Activated T-cell treated with anti-CD3 and anti-CD28 coated beads, Interleukin-2, amount 50 U/mL, for 24 hours (primary cell): ENCODE data around the gene PHKB.
"Not testable (repeated sequence)": the region's sequence is repeated elsewhere in the genome, so short reads cannot be mapped to it uniquely, and the experiment has no call there.

Source experiments
- DNase-seq: peaks from one replicate; pipeline ENCODE4 v3.0.0-alpha.2; 2020
- H3K27ac Mint-ChIP-seq: 2 replicates; pipeline ENCODE4 v1.8.0; 2020; ENCODE audit warnings: mild to moderate bottlenecking, mixed read lengths
- H3K27me3 Mint-ChIP-seq: 2 replicates; pipeline ENCODE4 v1.8.0; 2020; ENCODE audit warnings: mixed read lengths
- H3K36me3 Mint-ChIP-seq: 2 replicates; pipeline ENCODE4 v1.8.0; 2020; ENCODE audit warnings: low read depth, mixed read lengths
- H3K4me1 Mint-ChIP-seq: 2 replicates; pipeline ENCODE4 v1.8.0; 2020; ENCODE audit warnings: low read depth, mixed read lengths
- H3K4me3 Mint-ChIP-seq: 2 replicates; pipeline ENCODE4 v1.8.0; 2020; ENCODE audit warnings: mild to moderate bottlenecking, moderate library complexity, mixed read lengths
- H3K9me3 Mint-ChIP-seq: 2 replicates; pipeline ENCODE4 v1.8.0; 2020; ENCODE audit warnings: mixed read lengths

The PHKB gene

GRCh38 chr16:47460711-47461597 is at the start of gene PHKB, which contains the start of gene ITFG1:
TSS of gene PHKB (plus strand) at chr16:47461331. CDS start at chr16:47461351, 20 bp downstream.
TSS of gene ITFG1 (minus strand) at chr16:47461063. CDS start at chr16:47461045, 18 bp downstream.
- Mint-ChIP-seq H3K36me3 (peaks cover 62% of the 10 kb centered on the region), H3K4me3 (peak within 1 kb of the TSS; percentile 95), H3K27me3 (no peaks in the 10 kb centered on the region), H3K27ac (peak within 1 kb of the TSS; percentile 97), H3K4me1 (peaks cover 70% of the 10 kb centered on the region), H3K9me3 (no peaks in the 10 kb centered on the region)
- peak; percentile 96 for DNase-seq

- no peak overlapping the region for H3K4me3 Mint-ChIP-seq
- peaks cover 59% of the 10 kb centered on the region for H3K36me3 Mint-ChIP-seq
- no peaks in the 10 kb centered on the region for H3K27me3 Mint-ChIP-seq
- DNase-seq = no peak
- H3K9me3 Mint-ChIP-seq = no peaks in the 10 kb centered on the region
- H3K27ac Mint-ChIP-seq = no peak overlapping the region
- H3K4me1 Mint-ChIP-seq = peaks cover 15% of the 10 kb centered on the region
Observed at GRCh38 chr16:47413041-47413440, 48.1 kb upstream of the PHKB start.

DNA sequence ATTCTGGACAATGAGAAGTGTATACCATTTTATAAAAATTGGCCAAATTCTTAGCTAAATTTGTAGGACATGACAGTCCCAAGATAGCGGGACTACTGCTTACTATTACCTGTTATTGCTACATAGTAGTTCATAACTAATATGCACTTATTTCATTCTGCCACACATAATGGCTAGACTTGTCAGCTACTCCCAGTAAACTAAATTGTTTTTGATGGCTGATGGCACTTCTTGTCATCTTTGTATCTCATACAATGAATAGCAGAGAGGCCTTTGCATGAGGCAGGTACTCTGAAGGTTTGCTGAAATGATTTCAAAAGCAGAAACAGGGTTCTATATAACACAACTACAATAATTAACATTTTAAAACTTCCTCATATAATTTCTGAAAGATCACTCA is 44.3 kb upstream of the PHKB start:
- H3K36me3 Mint-ChIP-seq = peaks cover 69% of the 10 kb centered on the region

DNA sequence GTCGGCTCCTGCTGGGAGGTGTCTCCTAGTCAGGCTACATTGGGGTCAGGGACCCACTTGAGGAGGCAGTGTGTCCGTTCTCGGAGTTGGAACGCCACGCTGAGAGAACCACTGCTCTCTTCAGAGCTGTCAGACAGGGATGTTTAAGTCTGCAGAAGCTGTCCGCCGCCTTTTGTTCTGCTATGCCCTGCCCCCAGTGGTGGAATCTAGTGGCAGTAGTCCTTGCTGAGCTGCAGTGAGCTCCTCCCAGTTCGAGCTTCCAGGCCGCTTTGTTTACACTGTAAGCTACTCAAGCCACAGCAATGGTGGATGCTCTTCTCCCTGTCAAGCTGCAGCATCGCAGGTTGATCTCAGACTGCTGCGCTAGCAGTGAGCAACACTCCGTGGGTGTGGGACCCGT is 36.3 kb upstream of the PHKB start:
- H3K9me3 Mint-ChIP-seq = no peaks in the 10 kb centered on the region
- DNase-seq = no peak
- H3K4me3 Mint-ChIP-seq = no peak overlapping the region
- H3K27ac Mint-ChIP-seq = no peak overlapping the region
- no peaks in the 10 kb centered on the region for H3K27me3 Mint-ChIP-seq
- H3K4me1 Mint-ChIP-seq = no peaks in the 10 kb centered on the region
- H3K36me3 Mint-ChIP-seq = peaks cover 84% of the 10 kb centered on the region

More for the DNA sequence above, 44.3 kb upstream of the PHKB start:
- Mint-ChIP-seq H3K27ac (no peak overlapping the region), H3K4me3 (no peak overlapping the region), H3K27me3 (no peaks in the 10 kb centered on the region), H3K9me3 (no peaks in the 10 kb centered on the region), H3K4me1 (peaks cover 10% of the 10 kb centered on the region)
- no peak for DNase-seq

GRCh38 chr16:47426806-47427205 is 34.3 kb upstream of the PHKB start:
- Mint-ChIP-seq H3K36me3 (peaks cover 79% of the 10 kb centered on the region), H3K4me3 (no peak overlapping the region), H3K27ac (no peak overlapping the region), H3K27me3 (no peaks in the 10 kb centered on the region), H3K4me1 (peaks cover 3% of the 10 kb centered on the region), H3K9me3 (no peaks in the 10 kb centered on the region)
- no peak for DNase-seq

DNA sequence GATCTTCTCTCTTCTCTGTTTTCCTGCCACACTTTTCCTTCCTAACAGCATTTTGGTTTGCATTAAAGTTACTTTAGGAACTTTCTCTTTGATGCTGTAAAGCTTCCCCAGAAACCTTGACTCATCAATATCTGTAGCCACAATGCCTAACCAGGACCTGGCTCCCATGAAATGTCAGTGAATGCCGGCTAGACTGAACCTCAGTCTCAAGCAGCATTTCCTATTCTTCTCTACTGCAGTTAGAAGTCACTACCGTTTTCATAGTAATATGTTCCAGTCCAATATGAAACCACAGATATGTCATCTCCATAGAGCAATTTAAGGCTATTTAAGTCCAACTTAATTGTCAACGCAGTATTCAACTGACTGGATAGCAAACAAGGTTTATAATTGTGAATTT is 29.2 kb upstream of the PHKB start:
- no peak overlapping the region for H3K4me3 Mint-ChIP-seq
- peaks cover 51% of the 10 kb centered on the region for H3K36me3 Mint-ChIP-seq
- H3K27ac Mint-ChIP-seq = peak overlapping the region; percentile 22
- H3K4me1 Mint-ChIP-seq = peaks cover 25% of the 10 kb centered on the region
- no peaks in the 10 kb centered on the region for H3K27me3 Mint-ChIP-seq
- H3K9me3 Mint-ChIP-seq = no peaks in the 10 kb centered on the region
- no peak for DNase-seq

- H3K4me3 Mint-ChIP-seq, H3K27ac Mint-ChIP-seq, DNase-seq, H3K27me3 Mint-ChIP-seq, H3K9me3 Mint-ChIP-seq: not testable (repeated sequence)
- peaks cover 53% of the 10 kb centered on the region for H3K36me3 Mint-ChIP-seq
- H3K4me1 Mint-ChIP-seq = peaks cover 25% of the 10 kb centered on the region
Observed at GRCh38 chr16:47434274-47434673, 26.9 kb upstream of the PHKB start.

GRCh38 chr16:47440066-47440465 is 21.1 kb upstream of the PHKB start:
- DNase-seq, H3K4me3 Mint-ChIP-seq, H3K27me3 Mint-ChIP-seq, H3K9me3 Mint-ChIP-seq, H3K27ac Mint-ChIP-seq: not testable (repeated sequence)
- Mint-ChIP-seq H3K4me1 (peaks cover 18% of the 10 kb centered on the region), H3K36me3 (peaks cover 66% of the 10 kb centered on the region)

GRCh38 chr16:47442884-47443283 is 18.2 kb upstream of the PHKB start:
- not testable (repeated sequence) for H3K27ac Mint-ChIP-seq, H3K4me3 Mint-ChIP-seq, H3K9me3 Mint-ChIP-seq, H3K27me3 Mint-ChIP-seq, DNase-seq
- peaks cover 73% of the 10 kb centered on the region for H3K36me3 Mint-ChIP-seq
- H3K4me1 Mint-ChIP-seq = peaks cover 23% of the 10 kb centered on the region

DNA sequence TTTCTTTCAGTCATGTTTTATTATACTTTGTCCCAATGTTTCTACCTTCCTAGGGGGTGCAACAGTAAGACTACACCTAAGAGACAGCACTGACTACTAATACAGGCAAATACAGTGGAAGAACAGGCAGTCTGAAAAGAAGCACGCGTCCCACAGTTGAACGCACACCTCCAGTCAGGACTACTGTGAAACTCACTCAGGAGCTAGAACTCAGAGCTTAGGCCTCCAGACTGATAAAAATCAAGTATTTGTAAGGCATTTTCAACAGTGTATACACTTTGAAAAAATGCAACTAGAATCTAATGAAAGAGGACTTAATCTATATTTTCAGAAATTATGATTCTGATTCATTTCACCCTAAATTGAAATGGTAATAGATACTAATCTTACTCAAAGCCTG is 14.7 kb upstream of the PHKB start:
- peaks cover 80% of the 10 kb centered on the region for H3K36me3 Mint-ChIP-seq
- H3K27me3 Mint-ChIP-seq = no peaks in the 10 kb centered on the region
- H3K9me3 Mint-ChIP-seq = peaks cover 3% of the 10 kb centered on the region
- H3K4me3 Mint-ChIP-seq = no peak overlapping the region
- H3K4me1 Mint-ChIP-seq = peaks cover 24% of the 10 kb centered on the region
- H3K27ac Mint-ChIP-seq = no peak overlapping the region
- no peak for DNase-seq

GRCh38 chr16:47448830-47449575 is 12.1 kb upstream of the PHKB start:
- H3K36me3 Mint-ChIP-seq = peaks cover 86% of the 10 kb centered on the region
- peaks cover 21% of the 10 kb centered on the region for H3K4me1 Mint-ChIP-seq
- H3K27ac Mint-ChIP-seq = no peak overlapping the region
- no peaks in the 10 kb centered on the region for H3K9me3 Mint-ChIP-seq
- no peaks in the 10 kb centered on the region for H3K27me3 Mint-ChIP-seq
- no peak for DNase-seq
- no peak overlapping the region for H3K4me3 Mint-ChIP-seq

DNA sequence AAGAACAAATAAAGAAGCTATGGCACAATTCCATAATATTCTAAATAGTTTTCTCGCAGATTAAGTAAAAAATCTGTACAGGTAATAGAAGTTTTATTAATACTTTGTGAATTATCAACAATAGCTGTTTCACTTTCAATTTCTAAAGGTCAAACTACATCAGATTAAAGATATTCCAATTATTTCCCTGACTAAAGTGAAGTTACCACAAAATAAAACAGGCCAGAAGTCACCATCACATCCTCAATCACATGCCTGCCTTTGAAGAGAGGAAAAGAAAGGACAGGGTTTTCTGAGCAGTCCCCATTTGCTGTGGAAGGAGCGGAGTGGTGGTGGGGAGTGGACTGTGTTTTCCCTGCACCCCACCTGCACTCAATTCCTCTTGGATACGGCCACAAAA is 11.3 kb upstream of the PHKB start:
- DNase-seq = no peak
- Mint-ChIP-seq H3K27ac (no peak overlapping the region), H3K4me3 (no peak overlapping the region), H3K36me3 (peaks cover 88% of the 10 kb centered on the region), H3K9me3 (no peaks in the 10 kb centered on the region), H3K27me3 (no peaks in the 10 kb centered on the region), H3K4me1 (peaks cover 21% of the 10 kb centered on the region)

GRCh38 chr16:47458331-47458730 is 2.8 kb upstream of the PHKB start:
- peaks cover 64% of the 10 kb centered on the region for H3K36me3 Mint-ChIP-seq
- H3K27ac Mint-ChIP-seq = no peak overlapping the region
- no peaks in the 10 kb centered on the region for H3K27me3 Mint-ChIP-seq
- peaks cover 52% of the 10 kb centered on the region for H3K4me1 Mint-ChIP-seq
- no peak for DNase-seq
- no peak overlapping the region for H3K4me3 Mint-ChIP-seq
- no peaks in the 10 kb centered on the region for H3K9me3 Mint-ChIP-seq

DNA sequence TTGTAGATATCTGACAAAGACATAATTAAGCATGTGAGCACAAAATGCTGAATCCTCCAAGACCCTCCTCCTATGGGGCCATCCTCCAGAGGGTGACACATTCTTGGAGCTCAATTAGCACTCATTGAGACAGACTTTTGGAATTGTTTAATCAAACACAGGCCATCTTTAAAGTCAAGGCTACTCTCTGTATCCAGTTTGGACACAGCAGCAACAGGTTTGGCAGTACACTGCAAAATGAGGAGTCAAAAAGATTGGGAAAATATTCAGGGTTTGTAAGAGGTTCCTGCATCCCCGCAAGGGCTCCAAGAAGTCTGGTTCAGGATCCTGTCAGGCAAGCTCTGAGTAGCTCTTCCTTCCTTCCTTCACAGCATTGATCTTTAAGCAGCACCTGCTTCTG is 1.5 kb upstream of the PHKB start:
- Mint-ChIP-seq H3K27me3 (no peaks in the 10 kb centered on the region), H3K36me3 (peaks cover 61% of the 10 kb centered on the region), H3K4me3 (peak overlapping the region; percentile 95), H3K4me1 (peaks cover 63% of the 10 kb centered on the region), H3K9me3 (no peaks in the 10 kb centered on the region), H3K27ac (peak overlapping the region; percentile 97)
- DNase-seq = no peak

GRCh38 chr16:47460359-47460710 is 796 bp upstream of the PHKB start:
- no peaks in the 10 kb centered on the region for H3K9me3 Mint-ChIP-seq
- H3K4me3 Mint-ChIP-seq = peak overlapping the region; percentile 95
- peak overlapping the region; percentile 97 for H3K27ac Mint-ChIP-seq
- no peak for DNase-seq
- peaks cover 63% of the 10 kb centered on the region for H3K36me3 Mint-ChIP-seq
- peaks cover 65% of the 10 kb centered on the region for H3K4me1 Mint-ChIP-seq
- H3K27me3 Mint-ChIP-seq = no peaks in the 10 kb centered on the region
